Femur (tissue), 1 donor: ENCODE data around the gene WT1.

ENCODE experiments used
- DNase-seq: peaks from one replicate; pipeline ENCODE4 v3.0.0-alpha.2; 2017

Gene WT1

GRCh38 chr11:32437495-32438345, 2.4 kb upstream of the WT1 start:
- DNase-seq = no peak

- DNase-seq = no peak
Observed at GRCh38 chr11:32436751-32437494, 1.6 kb upstream of the WT1 start.

GRCh38 chr11:32435942-32436750, 807 bp upstream of the WT1 start:
- no peak for DNase-seq

DNA sequence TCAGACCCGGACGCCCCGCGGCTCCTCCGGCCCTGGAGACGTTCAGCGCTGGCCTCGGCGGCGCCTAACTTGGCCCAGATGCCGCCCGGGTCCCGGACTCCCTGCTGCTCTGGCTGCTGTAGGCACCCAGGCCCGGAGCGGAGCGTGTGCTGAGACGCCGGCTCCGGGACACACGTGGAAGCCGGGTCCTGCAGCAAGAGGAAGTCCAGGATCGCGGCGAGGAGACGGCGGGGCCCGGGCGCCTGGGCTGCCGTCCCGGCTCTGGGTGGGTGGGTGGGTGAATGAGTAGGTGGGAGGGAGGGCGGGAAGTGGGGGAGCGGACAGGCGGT, 223 bp downstream of the WT1 start:
- DNase-seq = no peak

- no peak for DNase-seq
Observed at GRCh38 chr11:32434356-32435151, 785 bp downstream of the WT1 start.

DNA sequence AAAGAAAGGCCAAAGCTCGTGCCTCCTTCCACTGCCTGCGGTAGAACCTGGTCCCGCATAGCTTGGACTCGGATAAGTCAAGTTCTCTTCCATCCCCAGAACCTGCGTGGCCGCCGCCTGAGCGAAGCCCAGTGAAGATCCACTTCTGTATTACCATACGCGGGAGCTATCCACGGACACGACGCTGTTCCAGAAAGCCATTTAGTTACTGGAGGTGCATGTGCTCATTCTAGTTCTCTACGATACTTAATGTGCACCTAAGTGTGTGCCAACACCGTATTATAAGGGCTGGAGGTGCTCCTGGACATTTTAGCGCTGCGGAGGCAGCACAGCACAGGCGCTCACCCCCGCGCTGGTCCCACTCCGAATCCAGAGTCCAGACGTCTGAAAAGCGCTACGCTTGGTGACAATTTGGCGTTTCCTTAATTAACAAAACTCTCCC, 1.4 kb downstream of the WT1 start:
- DNase-seq = no peak

DNA sequence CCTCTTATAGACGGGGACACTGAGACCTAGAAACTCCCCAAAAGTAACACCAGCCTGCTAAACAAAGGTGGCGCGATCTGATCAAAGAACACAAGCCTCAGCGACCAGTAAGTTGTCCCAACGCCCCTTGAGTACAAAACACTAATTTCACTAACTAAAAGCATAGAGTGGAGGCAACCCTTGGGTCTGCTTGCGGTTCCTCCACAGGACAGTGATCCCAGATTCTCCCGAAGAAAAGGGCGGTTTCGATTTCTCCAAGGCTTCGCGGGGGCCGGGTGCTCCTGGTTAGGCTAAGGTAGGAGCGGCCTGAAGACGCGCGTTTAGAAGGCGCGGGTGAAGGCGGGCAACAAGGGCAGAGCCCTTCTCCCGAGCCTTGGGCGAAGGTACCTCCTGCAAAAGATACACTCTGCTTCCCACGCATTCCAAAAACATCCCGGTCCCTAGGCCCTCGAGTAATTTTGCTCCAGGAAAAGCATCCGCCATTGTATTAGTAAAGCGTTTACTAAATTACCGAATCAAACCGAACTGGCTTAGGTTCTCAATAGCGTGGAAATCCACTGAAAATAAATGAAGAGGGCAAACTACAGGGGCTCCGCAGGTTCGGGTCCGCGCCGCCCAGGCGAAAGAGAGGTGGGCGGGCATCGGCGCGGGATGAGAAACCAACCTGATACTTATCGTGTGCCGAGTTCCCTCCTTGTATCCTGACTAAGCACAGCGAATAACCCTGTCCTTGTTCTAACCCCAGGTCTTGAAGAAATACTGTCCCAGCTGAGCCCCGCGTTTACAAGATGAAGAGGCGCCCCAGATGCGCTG, 2.0 kb downstream of the WT1 start:
- DNase-seq = no peak

DNA sequence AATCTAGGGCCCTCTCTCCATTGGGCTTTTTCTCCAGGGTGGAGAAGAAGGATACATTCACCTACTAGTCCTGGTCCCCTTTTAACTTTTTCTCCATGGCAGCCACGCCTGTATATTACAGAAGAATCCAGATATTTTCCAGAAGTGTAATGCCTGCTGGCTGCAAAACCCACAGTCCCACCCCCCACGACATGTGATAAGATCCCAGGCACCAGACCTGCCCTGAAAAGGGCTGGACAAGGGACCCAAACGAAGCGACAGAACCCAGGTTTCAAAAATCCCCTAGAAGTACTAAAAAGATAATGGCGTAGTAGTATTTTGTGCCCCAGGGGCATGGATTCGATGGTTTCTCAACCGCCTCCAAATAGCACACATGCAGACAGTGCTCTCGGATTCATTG, 2.8 kb downstream of the WT1 start:
- DNase-seq = no peak

DNA sequence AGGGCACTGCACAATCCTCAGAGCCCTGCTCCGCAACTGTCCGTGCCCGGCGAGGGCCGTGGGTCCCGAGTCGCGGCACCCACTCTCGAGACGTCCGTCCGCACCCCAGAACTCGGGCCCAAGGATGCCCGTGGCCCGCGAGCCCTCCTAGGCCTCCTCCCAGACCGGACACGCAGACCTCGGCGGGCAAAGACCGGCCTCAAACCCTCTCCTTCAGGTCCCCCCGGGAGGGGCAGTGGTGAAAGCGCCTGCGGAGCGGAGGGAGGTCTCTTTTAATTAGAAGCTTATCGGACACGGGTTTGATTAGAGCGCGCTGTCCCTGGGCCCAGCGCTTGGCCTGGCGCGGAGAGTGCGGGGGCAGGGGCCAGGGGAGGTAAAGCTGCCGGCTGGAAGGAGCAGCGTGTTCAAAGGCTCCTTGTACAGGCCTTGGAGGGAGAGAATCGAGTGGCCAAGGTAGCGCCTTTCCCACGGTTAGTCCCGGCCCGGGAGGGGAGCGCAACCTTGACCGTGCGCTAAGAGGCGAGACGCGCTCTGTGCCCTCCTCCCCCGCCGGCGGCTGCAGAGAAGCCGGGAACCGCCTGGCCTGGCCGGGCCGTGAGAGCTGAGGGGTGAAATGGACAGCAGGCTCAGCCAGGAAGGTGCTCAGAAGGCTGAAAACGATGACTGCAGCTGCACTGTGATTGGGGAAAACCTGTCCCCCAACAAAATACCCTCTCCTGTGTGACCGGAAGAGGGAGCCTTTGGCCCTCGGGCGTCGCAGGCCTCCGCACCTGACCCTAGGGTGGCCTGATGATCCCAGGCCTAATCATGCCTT, 4.6 kb downstream of the WT1 start:
- DNase-seq = no peak

DNA sequence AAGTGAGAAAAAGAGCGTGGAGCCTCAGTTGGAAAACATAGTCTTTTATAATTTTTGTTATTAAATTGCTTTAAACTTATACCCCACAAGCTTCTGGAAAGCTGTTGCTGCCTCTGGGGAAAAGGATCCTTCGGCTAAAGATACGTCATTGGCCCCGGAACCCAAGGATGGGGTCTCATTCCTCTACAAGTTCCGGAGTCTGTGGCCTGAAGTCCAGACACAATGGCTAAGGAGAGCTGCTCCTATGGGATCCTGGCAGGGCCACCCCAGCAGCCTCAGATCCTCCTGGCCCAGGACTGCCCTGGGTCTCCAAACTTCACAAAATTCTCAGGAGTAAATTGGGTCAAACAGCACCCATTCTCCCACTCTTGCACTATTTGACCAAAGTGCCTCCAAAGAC, 5.9 kb downstream of the WT1 start:
- DNase-seq = no peak

DNA sequence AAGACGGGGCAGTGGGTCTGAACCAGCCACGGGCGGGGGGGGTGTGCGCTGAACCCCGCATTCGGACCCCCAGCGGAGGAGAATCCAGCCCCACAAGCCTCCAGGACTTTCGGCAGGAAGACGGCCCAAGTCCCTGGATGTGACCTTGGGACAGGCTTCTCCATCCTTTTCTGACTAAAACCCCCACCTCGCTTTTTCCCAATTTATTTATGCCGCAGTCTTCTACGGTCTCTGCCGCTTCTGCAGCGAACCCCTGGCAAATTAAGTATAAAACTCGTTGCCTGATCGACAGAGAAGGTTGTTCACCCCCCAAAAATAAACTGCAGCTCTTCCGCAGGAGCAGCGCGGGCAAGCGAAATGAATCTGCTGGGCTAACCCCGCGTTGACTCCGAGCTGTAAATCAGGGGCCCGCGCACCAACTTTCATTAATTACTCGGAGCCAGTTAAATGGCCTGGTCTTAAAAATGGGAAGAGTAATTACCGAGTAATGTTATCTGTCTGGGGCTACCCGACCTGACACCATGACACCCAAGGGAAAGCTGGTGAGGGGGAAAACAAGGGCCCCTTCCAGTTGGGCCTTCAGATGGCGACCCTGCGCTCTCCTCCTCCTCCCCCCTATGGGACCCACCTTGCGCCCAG, 6.6 kb downstream of the WT1 start:
- DNase-seq = no peak

GRCh38 chr11:32427935-32428664, 7.2 kb downstream of the WT1 start:
- DNase-seq = no peak

DNA sequence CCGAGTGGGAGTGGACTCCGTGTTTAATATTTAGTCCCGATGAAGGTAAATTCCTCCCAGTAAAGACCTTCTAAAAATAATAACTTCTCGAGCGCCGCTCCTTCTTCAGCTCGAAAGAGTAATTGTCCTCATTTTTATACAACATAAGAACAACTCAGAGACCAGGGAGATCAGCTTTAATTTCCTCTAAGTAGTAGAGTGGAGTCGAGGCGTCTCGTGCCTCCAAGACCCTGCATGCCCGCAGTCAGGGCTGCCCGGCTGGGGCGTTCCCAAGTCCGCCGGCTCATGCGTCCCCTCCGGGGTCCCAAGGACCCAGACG, 7.8 kb downstream of the WT1 start:
- DNase-seq = no peak

DNA sequence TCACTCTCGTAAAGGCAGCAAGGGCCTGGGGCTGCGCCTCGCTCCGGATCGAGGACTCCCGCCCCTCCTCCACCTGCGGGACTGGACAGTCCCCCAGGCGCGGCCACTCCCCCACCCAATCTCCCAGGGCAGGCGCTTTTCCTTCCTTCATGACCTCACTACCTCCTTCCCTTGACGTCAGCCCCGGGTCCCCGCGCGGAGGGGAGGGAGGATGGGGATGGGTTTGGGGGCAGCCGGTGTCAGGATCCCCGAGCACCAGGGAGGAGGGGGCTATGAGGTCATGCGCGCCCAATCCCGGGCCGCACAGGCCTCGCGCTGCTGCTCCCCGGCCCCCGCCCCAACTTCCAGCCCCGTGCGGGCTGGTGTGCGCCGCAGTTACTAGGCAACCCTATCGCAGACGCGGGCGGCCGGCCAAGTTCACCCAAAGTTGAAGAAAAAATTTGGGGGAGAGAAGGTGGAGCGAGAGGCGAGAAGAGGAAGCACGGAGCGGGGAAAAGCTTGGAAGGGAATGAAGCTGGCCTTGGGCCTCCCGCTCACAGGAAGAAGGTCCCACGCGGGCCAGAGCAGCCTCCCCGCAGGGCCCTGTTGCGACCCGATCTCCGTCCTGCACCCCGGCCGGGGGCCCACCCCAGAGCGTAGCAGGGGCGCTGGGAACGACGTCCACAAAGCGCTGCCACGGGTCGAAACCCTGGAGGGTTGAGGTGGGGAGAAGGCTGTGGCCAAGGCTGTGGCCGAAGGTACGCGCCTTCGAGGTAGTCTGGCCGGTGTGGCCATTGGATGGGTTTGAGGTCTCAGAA, 8.3 kb downstream of the WT1 start:
- no peak for DNase-seq

GRCh38 chr11:32426192-32426591, 9.1 kb downstream of the WT1 start:
- DNase-seq = no peak

DNA sequence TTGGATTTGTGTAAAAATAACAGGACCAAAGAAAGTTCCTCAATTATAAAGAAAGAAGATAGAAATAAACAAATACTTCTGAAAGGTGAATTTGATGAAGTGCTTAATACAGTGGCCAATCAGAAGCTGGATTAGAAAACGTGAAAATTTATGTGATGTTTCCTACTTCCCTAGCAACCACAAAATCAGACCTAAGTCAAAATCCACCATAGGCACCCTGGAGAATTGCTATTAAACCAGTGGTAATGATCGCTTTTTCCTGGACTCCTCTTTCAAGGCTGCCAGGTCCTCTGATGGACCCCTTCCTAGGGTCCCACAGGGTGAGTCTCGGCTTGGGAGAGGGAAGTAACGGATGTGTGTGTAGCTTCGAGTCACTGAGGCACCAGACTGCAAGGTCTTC, 9.6 kb downstream of the WT1 start:
- no peak for DNase-seq

DNA sequence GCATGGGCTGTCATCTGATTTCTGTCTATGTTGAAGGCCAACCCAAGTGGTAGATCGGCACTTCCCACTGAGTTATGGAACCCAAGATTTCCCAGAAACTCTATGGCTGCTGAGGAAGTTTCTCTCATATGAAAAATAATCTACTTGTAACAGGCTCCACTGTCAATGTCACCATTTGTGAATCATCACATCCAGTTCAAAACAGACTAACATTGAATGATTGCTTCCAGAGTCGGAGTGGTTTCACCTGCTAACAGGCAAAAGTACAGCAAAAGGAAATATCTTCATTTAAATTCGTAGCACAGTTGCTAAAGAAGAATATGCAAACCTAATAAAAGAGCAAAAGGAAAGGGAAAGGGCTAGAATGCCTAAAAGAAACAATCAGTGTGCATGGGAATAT, 12.8 kb downstream of the WT1 start:
- DNase-seq = no peak

DNA sequence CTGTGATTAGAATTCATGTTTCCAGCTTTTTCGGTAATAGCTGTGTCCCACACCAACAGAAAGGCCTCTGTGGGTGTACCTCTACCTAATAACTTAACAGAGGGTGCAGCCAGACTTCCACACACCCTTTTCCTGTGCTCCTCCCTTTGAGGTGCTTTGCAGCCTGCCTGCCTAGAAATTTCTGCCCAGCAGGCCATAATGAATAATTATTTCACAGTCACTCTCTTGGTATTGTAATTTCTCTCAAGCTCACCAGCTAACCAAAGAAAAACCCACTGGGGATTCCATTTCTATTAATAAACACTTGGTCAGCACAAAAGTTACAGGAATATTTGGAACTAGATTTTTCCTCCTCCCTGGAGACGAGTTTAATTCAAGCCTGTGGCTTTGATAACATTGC, 13.3 kb downstream of the WT1 start:
- no peak for DNase-seq
